Activated CD8-positive, alpha-beta T cell treated with anti-CD3 and anti-CD28 coated beads, Interleukin-2, amount 10 ng/mL, durations not matched to agents 7 days and 5 days (primary cell): ENCODE data around the gene RYR2. TPM values are rescaled to one million over a fixed set of nuclear protein-coding genes. Genes with fewer than 3 reads are reported as not detected.
"Not testable (repeated sequence)": the region's sequence is repeated elsewhere in the genome, so short reads cannot be mapped to it uniquely, and the experiment has no call there.

ENCODE experiments used
- ATAC-seq: fragments of 150-1000 bp; cut with Tn5 transposase; one replicate; pipeline ENCODE4 v1.10.0; 2021; ENCODE audit warnings: moderate library complexity
- CTCF ChIA-PET: fragments of 350-600 bp; sonication (Branson Sonifier 250); formaldehyde crosslinking; loops from one replicate; lab custom pipeline; 2021; ENCODE audit warnings: antibody characterized with exemption; lab: Charles Lee
- POLR2A ChIA-PET: fragments of 350-600 bp; sonication (Branson Sonifier 250); formaldehyde crosslinking; loops from one replicate; lab custom pipeline; 2021; ENCODE audit warnings: antibody characterized with exemption; lab: Charles Lee
- DNase-seq: peaks from one replicate; pipeline ENCODE4 v3.0.0-alpha.2; 2020
- H3K27ac Mint-ChIP-seq: one replicate; pipeline ENCODE4 v1.8.0; 2021; ENCODE audit warnings: mild to moderate bottlenecking, mixed read lengths
- H3K27me3 Mint-ChIP-seq: one replicate; pipeline ENCODE4 v1.8.0; 2021; ENCODE audit warnings: low read depth, mixed read lengths
- H3K36me3 Mint-ChIP-seq: one replicate; pipeline ENCODE4 v1.8.0; 2021; ENCODE audit warnings: low read depth, mixed read lengths
- H3K4me1 Mint-ChIP-seq: one replicate; pipeline ENCODE4 v1.8.0; 2021; ENCODE audit warnings: low read depth, mixed read lengths
- H3K4me3 Mint-ChIP-seq: one replicate; pipeline ENCODE4 v1.8.0; 2021; ENCODE audit warnings: mild to moderate bottlenecking, mixed read lengths
- H3K9me3 Mint-ChIP-seq: one replicate; pipeline ENCODE4 v1.8.0; 2022; ENCODE audit warnings: mixed read lengths; ENCODE audit not compliant: insufficient read depth
- total RNA-seq, 2 experiments: library from RNA; stranded (reverse); gene quantifications; one replicate each; pipeline ENCODE4 v1.2.3, GENCODE V29; 2021

RYR2 gene
- total RNA-seq, 2 experiments from 2014 or later = not detected

GRCh38 chr1:237103021-237103420, 61.0 kb downstream of the RYR2 start:
- Mint-ChIP-seq H3K36me3 (no peaks in the 10 kb centered on the region), H3K27ac (no peak overlapping the region), H3K4me3 (no peak overlapping the region), H3K27me3 (no peaks in the 10 kb centered on the region), H3K4me1 (no peaks in the 10 kb centered on the region), H3K9me3 (no peaks in the 10 kb centered on the region)
- ChIA-PET CTCF (no interaction called here), POLR2A (no interaction called here)
- ATAC-seq = no peak
- DNase-seq = no peak

- Mint-ChIP-seq H3K4me3 (no peak overlapping the region), H3K27me3 (no peaks in the 10 kb centered on the region), H3K36me3 (no peaks in the 10 kb centered on the region), H3K4me1 (no peaks in the 10 kb centered on the region), H3K27ac (no peak overlapping the region), H3K9me3 (no peaks in the 10 kb centered on the region)
- DNase-seq (no peak), ATAC-seq (no peak)
- POLR2A ChIA-PET = no interaction called here
- CTCF ChIA-PET = no interaction called here
Observed at GRCh38 chr1:237104096-237104495, 62.1 kb downstream of the RYR2 start.

DNA sequence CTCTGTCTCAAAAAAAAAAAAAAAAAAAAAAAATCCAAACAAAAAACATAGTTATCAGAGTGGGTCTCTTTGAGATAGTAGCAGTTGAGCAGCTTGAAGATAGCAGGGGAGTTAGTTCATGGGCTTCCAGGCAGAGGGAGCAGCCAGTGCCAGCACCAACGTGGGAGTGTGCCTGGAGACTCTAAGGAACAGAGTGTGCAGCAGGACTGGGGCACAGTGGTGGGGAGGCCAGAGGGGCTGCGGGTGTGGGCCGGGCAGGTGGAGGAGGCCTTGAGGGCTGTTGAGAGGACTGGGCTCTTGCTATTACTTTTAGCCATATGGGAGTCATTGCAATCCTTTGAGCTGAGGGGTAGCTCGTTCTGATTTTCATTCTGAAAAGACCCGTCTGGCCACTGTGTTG, 63.8 kb downstream of the RYR2 start:
- H3K4me1 Mint-ChIP-seq = no peaks in the 10 kb centered on the region
- ChIA-PET CTCF (no interaction called here), POLR2A (no interaction called here)
- no peaks in the 10 kb centered on the region for H3K9me3 Mint-ChIP-seq
- no peak overlapping the region for H3K4me3 Mint-ChIP-seq
- H3K27me3 Mint-ChIP-seq = no peaks in the 10 kb centered on the region
- H3K36me3 Mint-ChIP-seq = no peaks in the 10 kb centered on the region
- DNase-seq (no peak), ATAC-seq (no peak)
- no peak overlapping the region for H3K27ac Mint-ChIP-seq

GRCh38 chr1:237108297-237109040, 66.5 kb downstream of the RYR2 start:
- Mint-ChIP-seq H3K27me3 (no peaks in the 10 kb centered on the region), H3K36me3 (no peaks in the 10 kb centered on the region), H3K4me1 (no peaks in the 10 kb centered on the region), H3K4me3 (no peak overlapping the region), H3K9me3 (no peaks in the 10 kb centered on the region), H3K27ac (no peak overlapping the region)
- ChIA-PET CTCF (no interaction called here), POLR2A (no interaction called here)
- DNase-seq (no peak), ATAC-seq (no peak)

GRCh38 chr1:237111807-237112206, 69.8 kb downstream of the RYR2 start:
- Mint-ChIP-seq H3K9me3 (no peaks in the 10 kb centered on the region), H3K27ac (no peak overlapping the region), H3K4me3 (no peak overlapping the region), H3K36me3 (no peaks in the 10 kb centered on the region), H3K4me1 (no peaks in the 10 kb centered on the region), H3K27me3 (no peaks in the 10 kb centered on the region)
- no peak for DNase-seq
- ChIA-PET POLR2A (no interaction called here), CTCF (no interaction called here)
- no peak for ATAC-seq

GRCh38 chr1:237112663-237113062, 70.7 kb downstream of the RYR2 start:
- no peak overlapping the region for H3K27ac Mint-ChIP-seq
- no peak overlapping the region for H3K4me3 Mint-ChIP-seq
- CTCF ChIA-PET = no interaction called here

GRCh38 chr1:237115035-237115434, 73.1 kb downstream of the RYR2 start:
- POLR2A ChIA-PET = no interaction called here
- ATAC-seq (no peak), DNase-seq (no peak)
- no peaks in the 10 kb centered on the region for H3K36me3 Mint-ChIP-seq
- H3K27me3 Mint-ChIP-seq = no peaks in the 10 kb centered on the region
- H3K9me3 Mint-ChIP-seq = no peaks in the 10 kb centered on the region
- H3K27ac Mint-ChIP-seq = no peak overlapping the region
- H3K4me3 Mint-ChIP-seq = no peak overlapping the region
- CTCF ChIA-PET = no interaction called here
- H3K4me1 Mint-ChIP-seq = no peaks in the 10 kb centered on the region

More at GRCh38 chr1:237112663-237113062, 70.7 kb downstream of the RYR2 start:
- Mint-ChIP-seq H3K36me3 (no peaks in the 10 kb centered on the region), H3K9me3 (no peaks in the 10 kb centered on the region), H3K4me1 (no peaks in the 10 kb centered on the region), H3K27me3 (no peaks in the 10 kb centered on the region)
- no peak for DNase-seq
- no peak for ATAC-seq
- POLR2A ChIA-PET = no interaction called here

DNA sequence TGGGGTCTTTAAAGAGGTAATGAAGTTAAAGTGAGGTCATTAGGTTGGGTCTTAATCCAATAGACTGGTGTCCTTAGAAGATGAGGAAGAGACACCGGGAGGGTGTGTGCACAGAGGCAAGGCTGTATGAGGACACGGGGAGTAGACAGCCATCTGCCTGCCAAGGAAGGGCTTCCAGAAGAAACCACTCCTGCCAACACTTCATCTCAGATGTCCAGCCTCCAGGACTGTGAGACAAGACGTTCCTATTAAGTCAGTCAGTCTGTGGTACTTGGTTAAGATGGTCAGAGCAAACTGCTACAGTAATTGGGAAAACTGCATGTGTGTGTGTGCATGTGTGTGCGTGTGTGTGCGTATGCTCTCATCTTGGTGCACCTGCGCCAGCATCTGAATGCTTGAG, 77.1 kb downstream of the RYR2 start:
- H3K4me1 Mint-ChIP-seq = no peaks in the 10 kb centered on the region
- H3K27ac Mint-ChIP-seq = no peak overlapping the region
- no peaks in the 10 kb centered on the region for H3K36me3 Mint-ChIP-seq
- ChIA-PET POLR2A (no interaction called here), CTCF (no interaction called here)
- ATAC-seq (no peak), DNase-seq (no peak)
- no peaks in the 10 kb centered on the region for H3K27me3 Mint-ChIP-seq
- H3K4me3 Mint-ChIP-seq = no peak overlapping the region
- H3K9me3 Mint-ChIP-seq = no peaks in the 10 kb centered on the region

- ChIA-PET CTCF (no interaction called here), POLR2A (no interaction called here)
- no peaks in the 10 kb centered on the region for H3K36me3 Mint-ChIP-seq
- DNase-seq (no peak), ATAC-seq (no peak)
- no peak overlapping the region for H3K27ac Mint-ChIP-seq
- no peaks in the 10 kb centered on the region for H3K9me3 Mint-ChIP-seq
- H3K27me3 Mint-ChIP-seq = no peaks in the 10 kb centered on the region
- no peak overlapping the region for H3K4me3 Mint-ChIP-seq
- no peaks in the 10 kb centered on the region for H3K4me1 Mint-ChIP-seq
Observed at GRCh38 chr1:237120683-237121082, 78.7 kb downstream of the RYR2 start.

DNA sequence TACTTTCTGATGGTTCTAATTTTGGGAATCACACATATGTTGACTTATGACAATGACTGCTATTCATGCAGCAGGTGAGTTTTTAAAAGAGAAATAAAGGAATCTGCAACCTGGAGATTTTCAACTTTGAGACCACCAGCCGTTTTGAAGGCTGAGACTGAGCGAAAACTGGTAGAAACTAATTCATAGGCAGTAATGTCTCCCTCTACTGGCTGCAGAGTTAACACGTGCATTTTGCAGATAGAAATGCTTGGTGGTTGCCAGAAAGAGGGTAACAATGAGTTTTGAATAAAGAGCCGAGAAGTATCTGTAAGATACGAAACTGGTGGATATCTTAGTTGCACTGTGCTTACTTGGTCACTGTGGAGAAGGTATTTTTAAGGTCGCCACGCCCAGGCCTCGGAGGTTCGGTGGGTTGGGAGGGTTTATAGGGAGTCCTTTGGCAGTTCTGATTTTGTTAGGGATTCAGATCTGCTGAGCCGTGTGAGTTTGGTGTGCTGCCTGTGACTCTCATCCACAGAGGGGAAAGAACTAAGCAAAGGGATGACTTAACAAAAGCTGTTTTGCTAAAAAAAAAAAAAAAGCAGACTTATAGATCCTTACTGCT, 83.0 kb downstream of the RYR2 start:
- ChIA-PET CTCF (no interaction called here), POLR2A (no interaction called here)
- no peaks in the 10 kb centered on the region for H3K36me3 Mint-ChIP-seq
- H3K4me3 Mint-ChIP-seq = no peak overlapping the region
- no peak for DNase-seq
- H3K27ac Mint-ChIP-seq = no peak overlapping the region
- H3K27me3 Mint-ChIP-seq = no peaks in the 10 kb centered on the region
- ATAC-seq = no peak
- no peaks in the 10 kb centered on the region for H3K9me3 Mint-ChIP-seq
- no peaks in the 10 kb centered on the region for H3K4me1 Mint-ChIP-seq

DNA sequence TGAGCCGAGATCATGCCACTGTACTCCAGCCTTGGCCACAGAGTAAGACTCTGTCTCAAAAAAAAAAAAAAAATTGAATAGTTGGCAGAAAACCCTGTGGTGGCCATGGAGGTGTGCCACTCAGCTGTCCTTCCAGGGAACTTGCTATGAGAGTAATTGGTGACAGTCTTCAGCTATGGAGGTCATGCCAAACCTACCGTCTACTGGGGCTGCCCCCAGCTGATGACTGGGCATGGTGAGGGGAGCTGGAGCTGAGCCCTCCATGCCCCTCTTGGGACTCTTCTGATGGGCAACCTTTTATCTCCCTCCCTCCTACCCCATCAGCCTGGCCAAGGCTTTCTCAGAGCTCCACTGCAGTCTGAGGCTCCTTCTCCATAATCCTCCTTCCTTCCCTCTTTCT, 84.2 kb downstream of the RYR2 start:
- Mint-ChIP-seq H3K27me3 (no peaks in the 10 kb centered on the region), H3K9me3 (no peaks in the 10 kb centered on the region), H3K4me3 (no peak overlapping the region), H3K36me3 (no peaks in the 10 kb centered on the region), H3K27ac (no peak overlapping the region), H3K4me1 (no peaks in the 10 kb centered on the region)
- POLR2A ChIA-PET = interaction anchor here (0.6 kb wide), 1 partner anchor 1223 kb away, joined by 4 read pairs; no protein-coding TSS in a partner anchor
- ATAC-seq (no peak), DNase-seq (no peak)
- CTCF ChIA-PET = no interaction called here

- CTCF ChIA-PET, H3K4me3 Mint-ChIP-seq, POLR2A ChIA-PET, H3K4me1 Mint-ChIP-seq, H3K27ac Mint-ChIP-seq, DNase-seq, H3K9me3 Mint-ChIP-seq, ATAC-seq, H3K36me3 Mint-ChIP-seq, H3K27me3 Mint-ChIP-seq: not testable (repeated sequence)
Observed at GRCh38 chr1:237127301-237127700, 85.3 kb downstream of the RYR2 start.
